Measurements from ENCODE around the gene C20orf204.
"Not testable (repeated sequence)": the region's sequence is repeated elsewhere in the genome, so short reads cannot be mapped to it uniquely, and the experiment has no call there.

The C20orf204 gene

DNA sequence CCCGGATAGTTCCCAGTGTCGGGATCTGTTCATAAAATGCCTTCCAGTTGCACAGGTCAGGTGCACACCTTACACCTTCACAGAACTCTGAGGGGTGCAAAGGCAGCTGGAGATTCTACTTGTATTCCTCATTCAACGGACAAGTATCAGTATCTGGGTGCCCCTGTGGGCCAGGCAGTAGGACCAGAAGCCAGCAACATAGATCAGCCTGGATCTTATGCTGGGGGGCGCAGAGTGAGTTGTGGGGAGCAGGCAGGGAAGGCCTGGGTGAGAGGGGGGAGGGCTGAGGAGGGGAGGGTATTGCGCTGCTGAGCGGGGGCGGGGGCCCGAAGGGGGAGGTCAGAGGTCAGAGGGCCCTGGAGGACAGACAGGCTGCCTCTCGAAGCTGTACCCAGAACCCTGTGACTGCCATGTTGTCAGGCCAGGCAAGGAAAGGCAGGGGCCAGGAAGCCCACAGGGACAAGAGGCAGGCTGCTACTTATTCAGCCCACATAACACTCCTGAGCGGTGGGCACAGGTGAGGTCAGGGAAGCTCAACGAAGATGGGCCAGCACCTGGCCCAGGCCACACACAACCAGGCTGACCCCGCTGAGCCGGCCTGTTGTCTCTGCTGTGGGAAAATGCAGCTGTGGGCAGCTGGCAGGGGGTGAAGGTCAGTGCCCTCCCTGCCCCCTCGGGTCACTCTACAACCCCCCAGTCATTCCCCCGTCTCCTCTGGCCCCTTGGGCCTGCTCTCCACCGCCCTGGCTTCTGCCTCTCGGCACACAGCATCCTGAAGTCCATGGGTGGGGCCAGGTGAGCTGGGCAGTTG lies 45.0 kb downstream of the C20orf204 start:
- in situ Hi-C loops (cut with HindIII; ENCODE audit: low sequenced_read_pairs) = no loop called here

DNA sequence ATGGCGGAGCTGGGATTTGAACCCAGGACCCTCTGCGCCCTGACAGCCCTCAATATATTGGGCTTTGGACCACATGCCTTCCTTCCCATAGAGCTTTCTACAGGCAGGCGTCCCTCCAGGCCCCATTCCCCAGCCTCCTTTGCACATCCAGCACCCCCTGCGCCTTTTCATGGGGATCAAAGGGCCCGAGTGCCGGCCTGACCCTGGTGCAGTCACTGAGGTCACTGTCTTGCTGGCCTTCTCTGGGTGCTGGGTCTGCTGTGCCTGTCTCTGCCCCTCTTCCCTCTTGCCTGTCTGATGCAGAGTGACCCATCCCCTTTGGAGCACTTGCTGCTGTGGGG lies 45.6 kb downstream of the C20orf204 start:
- in situ Hi-C loops (cut with HindIII; ENCODE audit: low sequenced_read_pairs) = no loop called here

DNA sequence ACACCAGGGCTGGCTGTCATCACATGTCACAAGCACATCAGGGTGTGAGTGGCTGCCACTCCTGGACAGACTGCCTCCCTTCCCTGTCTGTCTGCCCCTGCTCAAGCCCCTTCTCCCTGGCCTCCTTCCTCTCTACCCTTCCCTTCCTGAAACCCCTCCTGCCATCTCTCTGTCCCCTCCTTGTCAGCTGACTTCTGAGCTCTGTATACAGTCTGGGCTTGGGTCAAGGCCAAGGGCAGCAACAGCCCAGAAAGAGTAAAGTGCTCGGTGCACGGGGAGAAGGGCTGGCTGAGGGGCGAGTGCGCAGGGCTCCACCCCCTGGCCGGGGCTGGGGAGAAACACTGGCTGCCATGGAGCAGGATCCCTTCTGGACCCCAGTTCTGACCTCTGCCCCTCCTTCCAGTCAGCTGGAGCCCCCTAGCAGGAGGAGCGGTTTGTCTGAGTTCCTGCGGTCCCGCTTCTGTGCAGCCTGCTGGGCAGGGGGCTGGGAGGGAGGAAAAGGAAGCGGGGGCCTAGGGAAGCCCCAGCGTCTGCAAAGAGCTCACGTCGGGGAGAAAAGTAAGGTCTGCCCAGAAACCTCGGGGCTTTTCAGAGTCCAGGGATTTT lies 46.2 kb downstream of the C20orf204 start:
- in situ Hi-C loops (cut with HindIII; ENCODE audit: low sequenced_read_pairs) = no loop called here

DNA sequence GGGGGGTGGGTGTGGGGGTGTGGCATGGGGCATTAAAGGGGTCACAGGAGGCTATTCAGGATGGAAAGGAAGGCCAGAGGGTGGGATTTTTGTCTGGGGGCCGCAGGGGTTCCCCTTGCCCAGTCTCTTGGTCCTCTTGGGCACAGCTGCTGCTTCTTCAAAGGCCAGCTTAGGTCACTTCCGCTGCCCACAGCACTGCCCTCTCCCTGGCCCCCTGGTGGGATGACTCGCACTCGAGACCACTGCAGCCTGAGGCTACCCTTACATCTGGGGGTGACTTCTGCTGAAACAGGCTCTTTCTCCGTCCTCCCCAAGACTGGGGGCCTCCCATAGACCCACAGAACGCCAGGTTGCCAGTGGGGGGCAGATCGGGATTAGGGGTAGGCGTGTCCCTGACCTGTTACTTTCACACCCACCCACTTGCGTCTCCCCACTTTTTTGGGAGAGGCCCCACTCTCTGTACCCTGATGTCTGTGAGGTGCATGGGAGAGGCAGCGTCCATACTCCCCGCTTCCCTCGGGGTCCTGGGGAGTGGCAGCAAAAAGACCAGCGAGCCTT lies 46.9 kb downstream of the C20orf204 start:
- in situ Hi-C loops (cut with HindIII; ENCODE audit: low sequenced_read_pairs) = no loop called here

DNA sequence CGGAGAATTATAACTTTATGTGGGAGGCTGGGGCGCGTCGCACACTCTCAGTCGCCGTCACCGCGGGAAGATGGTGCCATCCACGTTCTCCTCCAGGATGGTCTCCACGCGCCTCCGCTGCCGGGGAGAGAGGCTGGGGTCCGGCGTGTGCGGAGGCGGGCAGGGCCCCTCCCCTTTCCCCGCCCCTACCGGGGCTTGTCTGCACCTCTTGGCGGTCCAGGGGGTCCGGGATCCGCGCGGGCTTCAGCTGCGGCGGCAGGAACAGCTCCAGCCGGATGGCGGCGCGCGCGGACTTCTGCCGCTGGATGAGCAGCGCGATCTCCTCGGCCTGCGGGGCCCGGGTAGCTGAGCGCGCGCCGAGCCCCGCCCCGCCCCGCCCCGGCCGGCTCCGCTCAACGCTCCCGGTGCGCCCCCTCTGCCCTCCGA lies 47.4 kb downstream of the C20orf204 start:
- in situ Hi-C loops (cut with HindIII; ENCODE audit: low sequenced_read_pairs) = no loop called here

DNA sequence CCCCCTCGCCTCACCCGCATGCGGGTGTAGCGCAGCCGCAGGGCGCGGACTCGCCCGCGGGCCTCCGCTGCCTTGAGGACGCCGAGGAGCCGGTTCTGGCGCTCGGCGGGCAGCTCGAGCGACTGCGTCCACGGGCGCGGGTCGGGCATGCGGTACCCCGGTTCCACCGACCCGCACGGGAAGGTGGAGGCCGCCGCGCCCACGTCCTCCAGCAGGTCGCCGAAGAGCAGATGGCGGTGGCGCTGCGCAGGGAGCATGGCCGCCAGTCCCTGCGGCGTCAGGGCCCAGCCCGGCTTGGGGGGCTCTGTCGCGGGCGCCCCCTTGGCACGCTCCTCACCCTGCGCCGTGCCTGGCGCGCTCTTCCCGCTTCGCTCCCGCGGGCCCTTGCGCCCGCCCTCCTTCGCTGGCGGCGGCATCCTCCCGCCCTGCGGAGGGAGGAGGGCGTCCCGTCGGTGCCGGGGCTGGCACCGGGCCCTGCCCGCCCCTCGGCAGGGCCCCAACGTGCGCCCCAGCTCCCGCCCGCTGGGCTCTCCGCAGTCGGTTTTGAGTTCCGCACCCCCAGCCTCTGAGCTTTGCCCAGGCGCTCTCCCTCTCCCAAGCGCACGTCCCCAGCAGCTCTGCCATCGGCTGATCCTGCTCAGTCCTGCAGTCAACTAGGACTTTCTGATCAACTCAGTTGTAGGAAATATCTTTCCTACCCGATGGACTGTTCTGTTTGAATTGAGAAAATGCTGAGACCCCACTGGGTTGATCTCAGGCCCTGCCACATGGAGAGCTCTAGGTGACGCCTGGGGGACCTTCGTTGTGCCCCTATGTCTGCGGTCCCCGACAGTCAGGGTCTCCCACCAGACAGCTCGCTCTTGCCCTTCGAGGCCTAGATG lies 48.1 kb downstream of the C20orf204 start, which contains the start of gene LKAAEAR1:
TSS of gene LKAAEAR1 (minus strand) at position 595 of the 881 bp plus-strand sequence. CDS start at position 416, 179 bp downstream.
- in situ Hi-C loops (cut with HindIII; ENCODE audit: low sequenced_read_pairs) = no loop called here

DNA sequence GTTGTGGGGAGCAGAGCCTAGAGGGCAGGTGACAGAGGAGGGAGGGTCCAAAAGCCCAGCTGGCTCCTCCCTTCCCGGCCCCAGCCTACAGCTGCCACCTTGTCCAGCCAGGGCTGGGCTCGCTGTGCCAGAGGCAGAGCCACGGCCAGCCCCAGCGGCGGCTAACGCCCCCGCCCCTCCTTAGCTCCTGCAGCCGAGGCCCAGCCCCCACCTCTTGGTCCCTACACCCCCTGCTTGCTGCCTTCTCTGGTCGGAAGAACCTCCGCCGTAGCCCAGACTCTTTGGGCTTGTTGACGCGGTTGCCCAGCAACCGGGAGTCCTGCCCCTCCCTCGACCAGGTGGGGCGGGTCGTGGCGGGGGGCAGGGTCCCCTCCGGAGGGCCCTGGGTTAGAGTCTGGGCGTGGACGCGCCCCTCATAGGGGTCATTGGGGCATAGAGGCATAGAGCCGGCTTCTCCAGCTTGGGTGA lies 48.7 kb downstream of the C20orf204 start:
- in situ Hi-C loops (cut with HindIII; ENCODE audit: low sequenced_read_pairs) = no loop called here

DNA sequence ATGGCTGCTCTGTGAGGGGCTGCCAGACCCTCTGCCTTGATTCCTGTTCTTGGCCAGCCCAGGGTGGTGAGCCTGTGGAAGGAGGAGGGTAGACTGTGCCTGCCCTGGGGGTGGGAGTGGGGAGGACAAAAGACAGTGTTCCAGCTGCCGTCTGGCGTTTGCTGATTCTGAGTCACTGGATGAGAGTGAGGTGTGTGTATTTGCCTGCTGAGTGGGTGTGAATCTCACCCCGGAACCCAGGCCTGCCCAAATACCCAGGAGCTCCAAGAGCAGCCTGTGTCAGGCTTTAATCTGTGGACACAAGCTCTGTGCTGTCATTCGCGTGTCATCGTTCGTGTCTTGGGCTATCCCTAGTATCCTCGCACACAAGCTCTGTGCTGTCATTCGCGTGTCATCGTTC lies 50.8 kb downstream of the C20orf204 start:
- in situ Hi-C loops (cut with HindIII; ENCODE audit: low sequenced_read_pairs) = no loop called here

DNA sequence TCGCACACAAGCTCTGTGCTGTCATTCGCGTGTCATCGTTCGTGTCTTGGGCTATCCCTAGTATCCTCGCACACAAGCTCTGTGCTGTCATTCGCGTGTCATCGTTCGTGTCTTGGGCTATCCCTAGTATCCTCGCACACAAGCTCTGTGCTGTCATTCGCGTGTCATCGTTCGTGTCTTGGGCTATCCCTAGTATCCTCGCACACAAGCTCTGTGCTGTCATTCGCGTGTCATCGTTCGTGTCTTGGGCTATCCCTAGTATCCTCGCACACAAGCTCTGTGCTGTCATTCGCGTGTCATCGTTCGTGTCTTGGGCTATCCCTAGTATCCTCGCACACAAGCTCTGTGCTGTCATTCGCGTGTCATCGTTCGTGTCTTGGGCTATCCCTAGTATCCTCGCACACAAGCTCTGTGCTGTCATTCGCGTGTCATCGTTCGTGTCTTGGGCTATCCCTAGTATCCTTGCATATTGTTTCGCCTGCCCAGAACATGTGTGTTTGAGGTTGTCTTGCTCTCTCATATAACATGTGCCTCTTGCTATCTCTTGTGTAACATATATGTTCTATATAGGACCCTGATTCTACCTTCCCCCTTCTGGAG lies 51.3 kb downstream of the C20orf204 start:
- in situ Hi-C loops (cut with HindIII; ENCODE audit: low sequenced_read_pairs) = not testable (repeated sequence)

DNA sequence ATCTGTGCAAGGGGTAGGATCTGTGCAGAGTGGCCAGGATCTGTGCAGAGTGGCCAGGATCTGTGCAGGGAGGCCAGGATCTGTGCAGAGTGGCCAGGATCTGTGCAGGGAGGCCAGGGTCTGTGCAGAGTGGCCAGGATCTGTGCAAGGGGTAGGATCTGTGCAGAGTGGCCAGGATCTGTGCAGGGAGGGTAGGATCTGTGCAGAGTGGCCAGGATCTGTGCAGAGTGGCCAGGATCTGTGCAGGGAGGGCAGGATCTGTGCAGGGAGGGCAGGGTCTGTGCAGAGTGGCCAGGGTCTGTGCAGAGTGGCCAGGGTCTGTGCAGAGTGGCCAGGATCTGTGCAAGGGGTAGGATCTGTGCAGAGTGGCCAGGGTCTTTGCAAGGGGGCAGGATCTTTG lies 52.6 kb downstream of the C20orf204 start:
- in situ Hi-C loops (cut with HindIII; ENCODE audit: low sequenced_read_pairs) = not testable (repeated sequence)
